GM06990 (cell line): ENCODE data around the gene RTL10.

Experiments
- DNase-seq: peaks from one replicate; pipeline ENCODE4 v3.0.0-alpha.2; 2011; ENCODE audit not compliant: insufficient read length; ENCODE audit errors: extremely low read depth
- H3K27me3 ChIP-seq: replicated peaks from 2 replicates; pipeline ENCODE4 v1.6.0; 2011; ENCODE audit warnings: low read length; ENCODE audit not compliant: control insufficient read depth, insufficient read depth
- H3K36me3 ChIP-seq: 2 replicates; pipeline ENCODE4 v1.5.1; 2011; ENCODE audit warnings: low read length; ENCODE audit not compliant: control insufficient read depth, insufficient read depth
- H3K4me3 ChIP-seq: replicated peaks from 2 replicates; pipeline ENCODE4 v1.5.1; 2011; ENCODE audit warnings: low read depth, mild to moderate bottlenecking, control low read depth, low read length
- CTCF ChIP-seq: IDR thresholded peaks from 2 replicates; pipeline ENCODE4 v1.5.1; 2011; ENCODE audit warnings: low read length, control low read depth, mild to moderate bottlenecking, inconsistent platforms; ENCODE audit not compliant: insufficient read depth, poor library complexity, severe bottlenecking

The RTL10 gene

GRCh38 chr22:19868773-19869471, 14.2 kb upstream of the RTL10 start:
- no peak for DNase-seq
- TF ChIP-seq CTCF = no peak
- H3K4me3 ChIP-seq = no peak overlapping the region
- H3K27me3 ChIP-seq = no peaks in the 10 kb centered on the region
- H3K36me3 ChIP-seq = no peaks in the 10 kb centered on the region

GRCh38 chr22:19868333-19868732, 13.7 kb upstream of the RTL10 start:
- TF ChIP-seq CTCF = no peak
- Histone ChIP-seq H3K27me3 (no peaks in the 10 kb centered on the region), H3K4me3 (no peak overlapping the region), H3K36me3 (no peaks in the 10 kb centered on the region)
- no peak for DNase-seq

- Histone ChIP-seq H3K4me3 (no peak overlapping the region), H3K27me3 (no peaks in the 10 kb centered on the region), H3K36me3 (no peaks in the 10 kb centered on the region)
- TF ChIP-seq CTCF = no peak
- DNase-seq = no peak
These were observed 12.9 kb upstream of the RTL10 start for GRCh38 chr22:19867617-19868016.

GRCh38 chr22:19866665-19867009, 12.0 kb upstream of the RTL10 start:
- no peak for DNase-seq
- no peak for TF ChIP-seq CTCF
- H3K27me3 ChIP-seq = no peaks in the 10 kb centered on the region

GRCh38 chr22:19865141-19865829, 10.6 kb upstream of the RTL10 start:
- Histone ChIP-seq H3K36me3 (no peaks in the 10 kb centered on the region), H3K27me3 (no peaks in the 10 kb centered on the region), H3K4me3 (no peak overlapping the region)
- no peak for TF ChIP-seq CTCF
- no peak for DNase-seq

More at GRCh38 chr22:19866665-19867009, 12.0 kb upstream of the RTL10 start:
- Histone ChIP-seq H3K36me3 (no peaks in the 10 kb centered on the region), H3K4me3 (no peak overlapping the region)
